MM.1S (cell line): Measurements from ENCODE around the gene SMOC2.

Experiments used
- DNase-seq: peaks from one replicate; pipeline ENCODE4 v3.0.0-alpha.2; 2015
- H2AFZ ChIP-seq: fragments of 300-600 bp; sonication (generic); 2 replicates; pipeline ENCODE4 v1.6.0; 2016; ENCODE audit warnings: antibody characterized with exemption, low read length
- H3F3A ChIP-seq: fragments of 300-600 bp; sonication (generic); 2 replicates; pipeline ENCODE4 v1.6.1; 2016; ENCODE audit warnings: mild to moderate bottlenecking, antibody characterized with exemption, low read length, moderate library complexity, mixed read lengths; ENCODE audit not compliant: insufficient read depth
- H3K27ac ChIP-seq: fragments of 300-600 bp; sonication (generic); 2 replicates; pipeline ENCODE4 v1.5.1; 2016; ENCODE audit warnings: mild to moderate bottlenecking, low read length
- H3K27me3 ChIP-seq: fragments of 300-600 bp; sonication (generic); replicated peaks from 2 replicates; pipeline ENCODE4 v1.6.0; 2016; ENCODE audit warnings: low read length; ENCODE audit not compliant: insufficient read depth
- H3K36me3 ChIP-seq: fragments of 300-600 bp; sonication (generic); replicated peaks from 2 replicates; pipeline ENCODE4 v1.6.1; 2016; ENCODE audit warnings: mild to moderate bottlenecking, low read length, mixed read lengths; ENCODE audit not compliant: insufficient read depth
- H3K4me1 ChIP-seq: fragments of 300-600 bp; sonication (generic); 2 replicates; pipeline ENCODE4 v1.6.1; 2016; ENCODE audit warnings: low read length, mixed read lengths
- H3K4me2 ChIP-seq: fragments of 300-600 bp; sonication (generic); 2 replicates; pipeline ENCODE4 v1.6.0; 2016; ENCODE audit warnings: low read depth, low read length
- H3K4me3 ChIP-seq: fragments of 300-600 bp; sonication (generic); 2 replicates; pipeline ENCODE4 v1.5.1; 2016; ENCODE audit warnings: low read length, mixed read lengths
- H3K79me2 ChIP-seq: fragments of 300-600 bp; sonication (generic); 2 replicates; pipeline ENCODE4 v1.6.1; 2016; ENCODE audit warnings: mixed run types, low read length, mixed read lengths
- H3K9ac ChIP-seq: fragments of 300-600 bp; sonication (generic); 2 replicates; pipeline ENCODE4 v1.6.1; 2016; ENCODE audit warnings: low read length, mixed read lengths
- H3K9me2 ChIP-seq: fragments of 300-600 bp; sonication (generic); replicated peaks from 2 replicates; pipeline ENCODE4 v1.6.1; 2016; ENCODE audit warnings: mild to moderate bottlenecking, low read length, mixed read lengths; ENCODE audit not compliant: insufficient read depth
- H3K9me3 ChIP-seq: fragments of 300-600 bp; sonication (generic); replicated peaks from 2 replicates; pipeline ENCODE4 v1.6.1; 2016; ENCODE audit warnings: mild to moderate bottlenecking, low read length, mixed read lengths; ENCODE audit not compliant: insufficient read depth
- H4K20me1 ChIP-seq: fragments of 300-600 bp; sonication (generic); 2 replicates; pipeline ENCODE4 v1.6.1; 2016; ENCODE audit warnings: mild to moderate bottlenecking, low read length, moderate library complexity, mixed read lengths; ENCODE audit not compliant: insufficient read depth
- CTCF ChIP-seq: fragments of 300-600 bp; sonication (generic); IDR thresholded peaks from 2 replicates; pipeline ENCODE4 v1.5.1; 2016; ENCODE audit warnings: antibody characterized with exemption, low read length, mixed read lengths
- EZH2 ChIP-seq: fragments of 300-600 bp; sonication (generic); optimal IDR thresholded peaks from 2 replicates; pipeline ENCODE3; 2017; ENCODE audit warnings: low read depth, mild to moderate bottlenecking, antibody characterized with exemption, low read length, mixed read lengths
- EZH2phosphoT487 ChIP-seq: fragments of 300-600 bp; sonication (generic); IDR thresholded peaks from 2 replicates; pipeline ENCODE4 v1.6.1; 2018; ENCODE audit warnings: antibody characterized with exemption, low read length

Gene SMOC2

GRCh38 chr6:168602576-168602975, 161.6 kb downstream of the SMOC2 start:
- H2AFZ ChIP-seq: no peak overlapping the region
- no peaks in the 10 kb centered on the region for H3K9me2 ChIP-seq
- H3F3A ChIP-seq: no peaks in the 10 kb centered on the region
- H3K36me3 ChIP-seq: no peaks in the 10 kb centered on the region
- no peaks in the 10 kb centered on the region for H3K27me3 ChIP-seq
- no peaks in the 10 kb centered on the region for H3K79me2 ChIP-seq
- no peak overlapping the region for H3K4me2 ChIP-seq
- no peaks in the 10 kb centered on the region for H4K20me1 ChIP-seq
- no peak for DNase-seq
- no peaks in the 10 kb centered on the region for H3K9me3 ChIP-seq
- no peak overlapping the region for H3K27ac ChIP-seq
- no peak overlapping the region for H3K9ac ChIP-seq
- TF ChIP-seq EZH2phosphoT487 (no peak), EZH2 (no peak), CTCF (no peak)
- no peak overlapping the region for H3K4me3 ChIP-seq
- 0 out of 2 replicates have a peak, but pooled peaks cover 4% of the 10 kb centered on the region for H3K4me1 ChIP-seq

- Histone ChIP-seq H3K9me2 (no peaks in the 10 kb centered on the region), H3K27ac (no peak overlapping the region), H3K27me3 (no peaks in the 10 kb centered on the region), H2AFZ (no peak overlapping the region), H4K20me1 (no peaks in the 10 kb centered on the region), H3F3A (no peaks in the 10 kb centered on the region), H3K4me3 (no peak overlapping the region), H3K4me1 (0 out of 2 replicates have a peak, but pooled peaks cover 4% of the 10 kb centered on the region), H3K9me3 (no peaks in the 10 kb centered on the region), H3K79me2 (no peaks in the 10 kb centered on the region), H3K9ac (no peak overlapping the region), H3K36me3 (no peaks in the 10 kb centered on the region), H3K4me2 (no peak overlapping the region)
- no peak for DNase-seq
- TF ChIP-seq CTCF (no peak), EZH2 (no peak), EZH2phosphoT487 (no peak)
Measured at GRCh38 chr6:168603234-168603633, 162.2 kb downstream of the SMOC2 start.

- Histone ChIP-seq H2AFZ (no peak overlapping the region), H3K79me2 (no peaks in the 10 kb centered on the region), H3K9me2 (no peaks in the 10 kb centered on the region), H3K9me3 (no peaks in the 10 kb centered on the region), H3K4me1 (0 out of 2 replicates have a peak, but pooled peaks cover 4% of the 10 kb centered on the region), H3K36me3 (no peaks in the 10 kb centered on the region), H3K27ac (peak overlapping the region; percentile 56; the same call in 1 of the 2 replicates), H3K27me3 (no peaks in the 10 kb centered on the region), H3F3A (no peaks in the 10 kb centered on the region), H4K20me1 (no peaks in the 10 kb centered on the region), H3K4me2 (peak overlapping the region; percentile 6; the same call in 1 of the 2 replicates), H3K4me3 (no peak overlapping the region), H3K9ac (no peak overlapping the region)
- peak; percentile 38 for DNase-seq
- TF ChIP-seq CTCF: 0 out of 2 replicates have a peak, but pooled peaks have one; percentile 10
- no peak for TF ChIP-seq EZH2
- TF ChIP-seq EZH2phosphoT487: no peak
Measured at GRCh38 chr6:168605964-168606363, 165.0 kb downstream of the SMOC2 start.
